Measurements from ENCODE around the gene TBC1D8.

Gene TBC1D8

DNA sequence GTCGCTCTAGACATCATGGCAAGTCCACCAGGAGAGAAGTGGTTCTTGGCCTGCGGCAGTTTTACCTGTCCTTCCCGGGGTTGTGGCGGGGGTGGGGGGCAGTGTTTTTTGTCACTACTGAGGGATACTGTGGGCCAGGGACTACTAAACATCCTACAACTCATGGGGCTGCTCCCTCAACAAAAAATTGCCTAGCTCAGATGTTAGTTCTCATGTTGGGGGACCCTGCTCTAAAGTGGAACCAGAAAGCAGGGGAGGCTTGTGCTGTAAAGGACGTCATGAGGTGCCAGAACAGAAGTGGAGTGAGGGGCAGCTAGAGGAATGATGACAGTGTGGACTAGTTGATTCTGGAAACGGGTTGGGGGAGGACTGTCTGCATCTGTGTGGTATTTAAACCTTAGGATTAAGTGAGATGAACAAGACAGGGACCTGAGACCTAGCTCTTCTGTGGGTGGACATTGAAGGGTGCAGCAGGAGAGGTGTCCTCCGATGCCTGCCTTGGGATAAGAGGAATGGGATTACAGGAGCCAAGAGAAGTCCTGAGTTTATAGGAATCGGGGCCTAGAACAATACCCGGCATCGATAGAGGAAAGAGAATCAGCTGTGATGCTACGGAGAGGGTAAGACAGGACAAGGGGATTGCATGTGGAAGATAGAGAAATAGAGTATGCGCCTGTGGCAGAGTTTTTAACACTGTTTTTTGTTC lies 146.4 kb downstream of the TBC1D8 start:
- no peak overlapping the region for H3K4me3 ChIP-seq (ENCODE audit: low read depth, low read length)
- TF ChIP-seq, protein P1, sequence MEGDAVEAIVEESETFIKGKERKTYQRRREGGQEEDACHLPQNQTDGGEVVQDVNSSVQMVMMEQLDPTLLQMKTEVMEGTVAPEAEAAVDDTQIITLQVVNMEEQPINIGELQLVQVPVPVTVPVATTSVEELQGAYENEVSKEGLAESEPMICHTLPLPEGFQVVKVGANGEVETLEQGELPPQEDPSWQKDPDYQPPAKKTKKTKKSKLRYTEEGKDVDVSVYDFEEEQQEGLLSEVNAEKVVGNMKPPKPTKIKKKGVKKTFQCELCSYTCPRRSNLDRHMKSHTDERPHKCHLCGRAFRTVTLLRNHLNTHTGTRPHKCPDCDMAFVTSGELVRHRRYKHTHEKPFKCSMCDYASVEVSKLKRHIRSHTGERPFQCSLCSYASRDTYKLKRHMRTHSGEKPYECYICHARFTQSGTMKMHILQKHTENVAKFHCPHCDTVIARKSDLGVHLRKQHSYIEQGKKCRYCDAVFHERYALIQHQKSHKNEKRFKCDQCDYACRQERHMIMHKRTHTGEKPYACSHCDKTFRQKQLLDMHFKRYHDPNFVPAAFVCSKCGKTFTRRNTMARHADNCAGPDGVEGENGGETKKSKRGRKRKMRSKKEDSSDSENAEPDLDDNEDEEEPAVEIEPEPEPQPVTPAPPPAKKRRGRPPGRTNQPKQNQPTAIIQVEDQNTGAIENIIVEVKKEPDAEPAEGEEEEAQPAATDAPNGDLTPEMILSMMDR (IDR thresholded peaks at IDR 0.05; ENCODE audit: control insufficient read depth, extremely low read depth, insufficient read depth): no peak
- no peak for DNase-seq (ENCODE audit: low read depth)

DNA sequence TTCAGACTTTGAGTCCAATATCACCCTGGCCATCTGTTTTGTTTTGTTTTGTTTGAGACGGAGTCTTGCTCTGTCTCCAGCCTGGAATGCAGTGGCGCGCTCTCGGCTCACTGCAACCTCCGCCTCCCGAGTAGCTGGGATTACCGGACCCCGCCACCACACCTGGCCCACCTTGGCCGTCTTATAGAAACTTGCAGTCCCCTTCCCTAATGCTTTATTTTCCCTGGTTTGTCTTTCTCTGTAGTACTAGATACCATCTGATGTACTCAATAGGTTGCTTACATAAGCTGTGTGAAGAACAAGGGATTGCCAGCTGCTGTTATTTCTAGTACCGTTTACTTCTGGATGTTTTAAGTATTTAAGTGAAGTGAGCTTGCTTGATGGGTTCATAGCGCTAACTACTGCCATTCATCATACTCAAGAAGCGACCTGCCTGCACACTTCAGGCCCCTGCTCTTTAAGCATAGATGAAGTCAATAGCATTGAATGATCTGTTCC lies 147.9 kb downstream of the TBC1D8 start:
- DNase-seq (ENCODE audit: low read depth): no peak
- TF ChIP-seq, protein P1 (IDR thresholded peaks at IDR 0.05; ENCODE audit: control insufficient read depth, extremely low read depth, insufficient read depth): no peak
- peak overlapping the region; percentile 98 for H3K4me3 ChIP-seq (ENCODE audit: low read depth, low read length)

DNA sequence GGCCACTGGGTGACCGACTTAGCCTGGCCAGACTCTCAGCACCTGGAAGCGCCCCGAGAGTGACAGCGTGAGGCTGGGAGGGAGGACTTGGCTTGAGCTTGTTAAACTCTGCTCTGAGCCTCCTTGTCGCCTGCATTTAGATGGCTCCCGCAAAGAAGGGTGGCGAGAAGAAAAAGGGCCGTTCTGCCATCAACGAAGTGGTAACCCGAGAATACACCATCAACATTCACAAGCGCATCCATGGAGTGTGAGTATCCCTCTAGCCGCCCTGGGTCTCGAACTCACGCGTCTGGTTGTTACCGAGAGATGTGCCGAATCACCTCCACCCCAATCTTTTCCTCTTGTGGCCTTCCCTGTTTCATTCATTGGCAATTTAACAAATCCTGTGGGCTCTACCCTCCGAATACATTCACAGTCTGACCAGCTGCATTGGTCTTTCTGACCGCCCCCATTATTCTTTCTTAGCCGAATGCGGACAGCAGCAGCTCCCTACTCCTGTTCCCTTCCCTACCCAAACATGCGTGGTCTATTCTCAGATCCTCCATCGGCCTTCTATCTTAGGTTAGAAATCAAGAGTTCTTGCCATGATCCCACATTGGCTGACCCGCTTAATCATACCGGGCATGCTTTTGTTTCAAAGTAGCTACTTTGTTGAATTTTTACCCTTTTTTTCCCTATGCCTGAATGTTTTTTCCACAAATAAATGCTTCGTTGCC lies 148.5 kb downstream of the TBC1D8 start:
- peak overlapping the region; percentile 98 for H3K4me3 ChIP-seq (ENCODE audit: low read depth, low read length)
- no peak for DNase-seq (ENCODE audit: low read depth)
- TF ChIP-seq, protein P1 (IDR thresholded peaks at IDR 0.05; ENCODE audit: control insufficient read depth, extremely low read depth, insufficient read depth): no peak

DNA sequence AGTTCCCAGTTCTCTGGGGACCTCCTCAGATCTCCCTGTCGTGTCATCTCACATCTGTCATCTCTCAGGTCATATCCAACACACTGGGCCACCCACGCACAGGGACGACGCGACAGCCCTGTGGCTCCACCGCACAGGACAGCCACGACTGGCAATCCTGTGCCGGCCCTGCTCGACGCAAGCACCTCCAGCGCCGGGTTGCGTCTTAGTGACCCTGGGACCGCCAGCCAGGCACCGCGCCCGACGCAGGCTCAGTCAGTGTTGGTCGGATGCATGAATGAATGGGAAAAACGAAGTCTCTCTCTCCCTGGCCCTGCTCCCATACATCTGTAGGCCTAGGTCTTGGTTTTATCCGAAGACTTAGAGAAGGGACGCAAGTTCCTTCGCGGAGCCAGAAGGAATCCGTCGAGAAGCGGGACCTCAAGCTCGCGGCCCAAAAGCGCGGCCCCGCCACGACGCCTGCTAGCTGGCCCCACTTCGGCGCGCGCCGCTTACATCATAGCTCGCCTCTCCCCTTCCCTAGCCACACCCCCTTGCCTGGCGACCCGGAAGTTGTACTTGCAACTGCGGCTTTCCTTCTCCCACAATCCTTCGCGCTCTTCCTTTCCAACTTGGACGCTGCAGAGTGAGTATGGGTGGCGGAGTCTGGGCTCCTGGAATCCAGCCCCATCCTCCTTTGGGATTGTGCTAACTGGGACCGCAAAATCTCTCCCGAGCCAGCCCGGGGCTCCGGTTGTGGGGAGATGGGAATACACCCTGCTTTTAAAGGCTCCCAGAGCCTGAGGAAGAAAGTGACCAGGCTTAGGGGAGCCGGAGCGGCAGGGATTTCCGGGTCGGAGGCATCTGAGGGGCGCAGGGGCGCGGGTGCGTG lies 149.3 kb downstream of the TBC1D8 start, which contains the start of gene RPL31:
Gene RPL31, plus strand, starts transcription at position 599 of the 871 bp plus-strand sequence. CDS start 413 bp downstream, outside the sequence.
- H3K4me3 ChIP-seq (ENCODE audit: low read depth, low read length): peak within 1 kb of the TSS; percentile 98
- peak; percentile 89 for DNase-seq (ENCODE audit: low read depth)
- TF ChIP-seq, protein P1 (IDR thresholded peaks at IDR 0.05; ENCODE audit: control insufficient read depth, extremely low read depth, insufficient read depth): no peak

DNA sequence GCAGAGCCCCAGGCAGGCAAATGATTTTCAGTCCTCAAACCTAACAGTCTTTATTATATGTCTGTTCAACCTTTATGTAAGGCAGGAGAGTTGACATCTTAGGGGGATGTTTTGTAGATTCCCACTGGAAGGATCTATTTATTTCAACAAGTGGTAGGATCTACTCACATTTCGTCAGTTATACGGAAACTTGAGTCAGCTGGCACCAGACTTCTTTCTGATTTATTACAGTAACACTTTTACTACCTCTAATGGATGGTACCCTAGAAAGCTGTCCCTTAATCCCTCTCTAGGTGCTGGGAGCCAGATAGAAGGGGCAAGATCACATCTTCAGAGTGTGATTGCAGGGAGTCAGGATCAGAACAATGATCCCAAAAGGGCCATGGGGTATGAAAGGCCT lies 151.2 kb downstream of the TBC1D8 start:
- DNase-seq (ENCODE audit: low read depth): no peak
- H3K4me3 ChIP-seq (ENCODE audit: low read depth, low read length): no peak overlapping the region
- TF ChIP-seq, protein P1 (IDR thresholded peaks at IDR 0.05; ENCODE audit: control insufficient read depth, extremely low read depth, insufficient read depth): no peak

DNA sequence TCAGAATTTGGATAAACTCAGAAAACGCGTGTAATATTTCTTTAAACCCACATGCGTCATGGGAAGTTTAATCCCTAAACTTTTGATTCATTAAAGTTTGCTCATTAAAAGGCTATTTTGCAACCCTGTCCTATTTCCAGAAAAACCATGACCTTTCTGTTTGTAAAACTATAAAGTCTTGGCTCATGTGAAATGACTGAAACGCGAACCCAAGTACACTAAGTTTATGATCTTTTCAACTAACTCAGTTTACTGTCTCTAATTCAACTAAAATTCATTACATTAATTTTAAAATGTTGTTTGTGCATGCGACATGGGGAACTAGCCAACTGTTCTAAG lies 153.0 kb downstream of the TBC1D8 start:
- no peak for DNase-seq (ENCODE audit: low read depth)
- H3K4me3 ChIP-seq (ENCODE audit: low read depth, low read length): no peak overlapping the region
- TF ChIP-seq, protein P1 (IDR thresholded peaks at IDR 0.05; ENCODE audit: control insufficient read depth, extremely low read depth, insufficient read depth): no peak

All from LNCaP clone FGC (cell line).